Measurements from ENCODE around the gene KPNA1.

Gene KPNA1

GRCh38 chr3:122557356-122557755 is 42.6 kb upstream of the KPNA1 start:
- Histone ChIP-seq H3K27ac (ENCODE audit: low read length) (no peak overlapping the region), H3K4me1 (ENCODE audit: low read length) (peaks cover 21% of the 10 kb centered on the region), H4K20me1 (ENCODE audit: insufficient read depth, low read length) (peaks cover 3% of the 10 kb centered on the region; the same call in 1 of the 2 replicates), H3K9me3 (ENCODE audit: insufficient read depth, low read length) (no peaks in the 10 kb centered on the region), H3K79me2 (ENCODE audit: low read length) (peaks cover 31% of the 10 kb centered on the region), H3K27me3 (ENCODE audit: low read depth, low read length) (no peaks in the 10 kb centered on the region), H3K4me2 (ENCODE audit: low read length) (no peak overlapping the region), H3K9ac (ENCODE audit: low read length) (no peak overlapping the region), H2AFZ (ENCODE audit: low read depth, low read length) (no peak overlapping the region), H3K4me3 (ENCODE audit: low read length) (no peak overlapping the region), H3K36me3 (replicated peaks; ENCODE audit: low read depth, low read length) (peaks cover 63% of the 10 kb centered on the region)
- no peak for TF ChIP-seq EZH2phosphoT487 (IDR thresholded peaks at IDR 0.05; ENCODE audit: low read depth)
- no peak for TF ChIP-seq CTCF (IDR thresholded peaks at IDR 0.05; ENCODE audit: low read depth, low read length)

GRCh38 chr3:122555275-122556071 is 40.7 kb upstream of the KPNA1 start:
- peaks cover 3% of the 10 kb centered on the region; the same call in 1 of the 2 replicates for H4K20me1 ChIP-seq (ENCODE audit: insufficient read depth, low read length)
- peaks cover 6% of the 10 kb centered on the region for H3K4me1 ChIP-seq (ENCODE audit: low read length)
- no peaks in the 10 kb centered on the region for H3K27me3 ChIP-seq (ENCODE audit: low read depth, low read length)
- no peak overlapping the region for H3K27ac ChIP-seq (ENCODE audit: low read length)
- peaks cover 14% of the 10 kb centered on the region; the same call in 1 of the 2 replicates for H3K79me2 ChIP-seq (ENCODE audit: low read length)
- H3K9me3 ChIP-seq (ENCODE audit: insufficient read depth, low read length), result no peaks in the 10 kb centered on the region
- H3K4me3 ChIP-seq (ENCODE audit: low read length), result no peak overlapping the region
- H3K9ac ChIP-seq (ENCODE audit: low read length), result no peak overlapping the region
- TF ChIP-seq CTCF (IDR thresholded peaks at IDR 0.05; ENCODE audit: low read depth, low read length) (no peak), EZH2phosphoT487 (IDR thresholded peaks at IDR 0.05; ENCODE audit: low read depth) (no peak)
- H2AFZ ChIP-seq (ENCODE audit: low read depth, low read length), result no peak overlapping the region
- peaks cover 76% of the 10 kb centered on the region for H3K36me3 ChIP-seq (replicated peaks; ENCODE audit: low read depth, low read length)
- no peak overlapping the region for H3K4me2 ChIP-seq (ENCODE audit: low read length)

GRCh38 chr3:122553171-122553570 is 38.4 kb upstream of the KPNA1 start:
- Histone ChIP-seq H3K27me3 (ENCODE audit: low read depth, low read length) (no peaks in the 10 kb centered on the region), H4K20me1 (ENCODE audit: insufficient read depth, low read length) (peaks cover 3% of the 10 kb centered on the region; the same call in 1 of the 2 replicates), H2AFZ (ENCODE audit: low read depth, low read length) (no peak overlapping the region), H3K4me1 (ENCODE audit: low read length) (no peaks in the 10 kb centered on the region), H3K9ac (ENCODE audit: low read length) (no peak overlapping the region), H3K4me2 (ENCODE audit: low read length) (no peak overlapping the region), H3K4me3 (ENCODE audit: low read length) (no peak overlapping the region), H3K79me2 (ENCODE audit: low read length) (0 out of 2 replicates have a peak, but pooled peaks cover 3% of the 10 kb centered on the region), H3K36me3 (replicated peaks; ENCODE audit: low read depth, low read length) (peaks cover 80% of the 10 kb centered on the region), H3K9me3 (ENCODE audit: insufficient read depth, low read length) (no peaks in the 10 kb centered on the region), H3K27ac (ENCODE audit: low read length) (no peak overlapping the region)
- TF ChIP-seq EZH2phosphoT487 (IDR thresholded peaks at IDR 0.05; ENCODE audit: low read depth), result no peak
- TF ChIP-seq CTCF (IDR thresholded peaks at IDR 0.05; ENCODE audit: low read depth, low read length), result no peak

- Histone ChIP-seq H3K4me2 (ENCODE audit: low read length) (no peak overlapping the region), H3K27ac (ENCODE audit: low read length) (no peak overlapping the region), H3K9ac (ENCODE audit: low read length) (no peak overlapping the region), H3K4me1 (ENCODE audit: low read length) (no peaks in the 10 kb centered on the region), H3K79me2 (ENCODE audit: low read length) (no peaks in the 10 kb centered on the region), H2AFZ (ENCODE audit: low read depth, low read length) (no peak overlapping the region), H3K9me3 (ENCODE audit: insufficient read depth, low read length) (no peaks in the 10 kb centered on the region), H4K20me1 (ENCODE audit: insufficient read depth, low read length) (no peaks in the 10 kb centered on the region), H3K36me3 (replicated peaks; ENCODE audit: low read depth, low read length) (peaks cover 72% of the 10 kb centered on the region), H3K4me3 (ENCODE audit: low read length) (no peak overlapping the region), H3K27me3 (ENCODE audit: low read depth, low read length) (no peaks in the 10 kb centered on the region)
- TF ChIP-seq EZH2phosphoT487 (IDR thresholded peaks at IDR 0.05; ENCODE audit: low read depth) (no peak), CTCF (IDR thresholded peaks at IDR 0.05; ENCODE audit: low read depth, low read length) (no peak)
These were observed 33.9 kb upstream of the KPNA1 start for GRCh38 chr3:122548619-122549018.
